Endodermal cell (in vitro differentiated cells): ENCODE results near the gene HSF2. TPM values are rescaled to one million over a fixed set of nuclear protein-coding genes. Genes with fewer than 3 reads are reported as not detected.

Source experiments
- DNase-seq: peaks from one replicate; pipeline ENCODE4 v3.0.0-alpha.2; 2017
- H3K27ac ChIP-seq: 2 replicates; pipeline ENCODE4 v1.5.1; 2013; ENCODE audit warnings: mild to moderate bottlenecking, low read depth, low read length, moderate library complexity
- H3K27me3 ChIP-seq: 2 replicates; pipeline ENCODE4 v1.6.1; 2013; ENCODE audit warnings: mild to moderate bottlenecking, low read length, moderate library complexity; ENCODE audit not compliant: insufficient read depth, control insufficient read depth, poor library complexity, severe bottlenecking
- H3K36me3 ChIP-seq: 2 replicates; pipeline ENCODE4 v1.7.0; 2013; ENCODE audit warnings: mild to moderate bottlenecking, low read length, moderate library complexity; ENCODE audit not compliant: control insufficient read depth, insufficient read depth
- H3K4me1 ChIP-seq: one replicate; pipeline ENCODE4 v1.7.0; 2013; ENCODE audit warnings: low read length; ENCODE audit not compliant: control insufficient read depth, insufficient read depth
- H3K4me3 ChIP-seq: 2 replicates; pipeline ENCODE4 v1.5.1; 2013; ENCODE audit warnings: mild to moderate bottlenecking, low read length, moderate library complexity
- H3K9ac ChIP-seq: 2 replicates; pipeline ENCODE4 v1.6.1; 2013; ENCODE audit warnings: mild to moderate bottlenecking, low read length, moderate library complexity; ENCODE audit not compliant: poor library complexity, severe bottlenecking; ENCODE audit errors: extremely low read depth
- H3K9me3 ChIP-seq: 2 replicates; pipeline ENCODE4 v1.6.1; 2013; ENCODE audit warnings: mild to moderate bottlenecking, low read length, moderate library complexity; ENCODE audit not compliant: control insufficient read depth
- H3K27ac Mint-ChIP-seq: 2 replicates; pipeline ENCODE4 v1.8.0; 2020; ENCODE audit warnings: mixed read lengths
- H3K27me3 Mint-ChIP-seq: 2 replicates; pipeline ENCODE4 v1.8.0; 2021; ENCODE audit warnings: mild to moderate bottlenecking, mixed read lengths; ENCODE audit not compliant: insufficient read depth
- H3K36me3 Mint-ChIP-seq: 2 replicates; pipeline ENCODE4 v1.8.0; 2020; ENCODE audit warnings: low read depth, mixed read lengths
- H3K4me1 Mint-ChIP-seq: 2 replicates; pipeline ENCODE4 v1.8.0; 2020; ENCODE audit warnings: mixed read lengths
- H3K4me3 Mint-ChIP-seq: 2 replicates; pipeline ENCODE4 v1.8.0; 2020; ENCODE audit warnings: mild to moderate bottlenecking, moderate library complexity, mixed read lengths
- H3K9me3 Mint-ChIP-seq: 2 replicates; pipeline ENCODE4 v1.8.0; 2020; ENCODE audit warnings: mild to moderate bottlenecking, mixed read lengths
- CTCF ChIP-seq: fragments of 200-600 bp; sonication (generic); conservative IDR thresholded peaks from 2 replicates; pipeline ENCODE4 v1.5.0; 2021; ENCODE audit warnings: antibody characterized with exemption, mild to moderate bottlenecking
- whole genome bisulfite sequencing, 2 experiments: methylation state at CpG; one replicate each; pipeline versions ENCODE4 v1.1.5 to v1.1.7; 2013; ENCODE audit warnings: missing lambda C conversion rate in 2 of 2, mixed read lengths in 1 of 2; ENCODE audit not compliant: insufficient coverage in 1 of 2, insufficient read length in 1 of 2; 5-methylcytosine and 5-hydroxymethylcytosine counted together
- total RNA-seq, 2 donors: library from RNA; stranded (reverse); fragmentation: NEBNext Ultra II Directional in 1 of 2; extraction: Animal tissue kit (Norgen Biotek cat#: 25700) in 1 of 2; gene quantifications; 2 replicates in 1 of 2; 3 replicates in 1 of 2; pipeline ENCODE4 v1.2.1, GENCODE V29; 2021

HSF2 gene
- total RNA-seq, 2 donors from 2014 or later, result 21.0 to 34.2 TPM

DNA sequence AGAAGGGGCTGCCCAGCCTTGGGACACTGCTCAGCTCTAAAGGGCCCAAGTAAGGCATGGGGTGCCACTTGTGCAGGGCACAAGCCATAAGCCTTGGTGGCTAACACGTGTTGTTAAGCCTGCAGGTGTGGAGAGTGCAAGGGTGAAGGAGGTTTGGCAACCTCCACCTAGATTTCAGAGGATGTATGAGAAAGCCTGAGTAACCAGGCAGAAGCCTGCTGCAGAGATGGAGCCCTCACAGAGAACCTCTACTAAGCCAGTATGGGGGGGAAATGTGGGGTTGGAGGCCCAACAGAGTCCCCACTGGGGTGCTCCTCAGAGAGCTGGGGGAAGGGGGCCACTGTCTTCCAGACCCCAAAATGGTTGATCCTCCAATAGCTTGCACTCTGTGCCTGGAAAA, 39.5 kb downstream of the HSF2 start:
- no peak for DNase-seq
- H3K9ac ChIP-seq, result no peak overlapping the region
- no peak for TF ChIP-seq CTCF
- peaks cover 82% of the 10 kb centered on the region for H3K36me3 ChIP-seq
- Mint-ChIP-seq H3K9me3 (peaks cover 35% of the 10 kb centered on the region), H3K27ac (no peak overlapping the region), H3K4me3 (no peak overlapping the region), H3K27me3 (no peaks in the 10 kb centered on the region), H3K4me1 (no peaks in the 10 kb centered on the region), H3K36me3 (peaks cover 79% of the 10 kb centered on the region)
- H3K27me3 ChIP-seq, result no peaks in the 10 kb centered on the region
- H3K9me3 ChIP-seq, result peaks cover 44% of the 10 kb centered on the region
- H3K4me1 ChIP-seq, result no peaks in the 10 kb centered on the region
- 97% methylated on average over 1 of the region's 1 CpG; no CpG with 5 or more reads in 1 of the 2 experiments for WGBS, 2 experiments
- no peak overlapping the region for H3K4me3 ChIP-seq
- H3K27ac ChIP-seq, result no peak overlapping the region

- Histone ChIP-seq H3K27me3 (no peaks in the 10 kb centered on the region), H3K27ac (no peak overlapping the region), H3K36me3 (peaks cover 90% of the 10 kb centered on the region), H3K9ac (no peak overlapping the region), H3K4me3 (no peak overlapping the region), H3K4me1 (no peaks in the 10 kb centered on the region), H3K9me3 (peaks cover 14% of the 10 kb centered on the region)
- Mint-ChIP-seq H3K27me3 (no peaks in the 10 kb centered on the region), H3K4me3 (no peak overlapping the region), H3K27ac (no peak overlapping the region), H3K4me1 (no peaks in the 10 kb centered on the region), H3K9me3 (peaks cover 10% of the 10 kb centered on the region), H3K36me3 (peaks cover 57% of the 10 kb centered on the region)
- no peak for TF ChIP-seq CTCF
- 100% methylated on average over 1 of the region's 1 CpG; no CpG with 5 or more reads in 1 of the 2 experiments for WGBS, 2 experiments
- DNase-seq, result no peak
These were observed 45.8 kb downstream of the HSF2 start for GRCh38 chr6:122445274-122445673.

DNA sequence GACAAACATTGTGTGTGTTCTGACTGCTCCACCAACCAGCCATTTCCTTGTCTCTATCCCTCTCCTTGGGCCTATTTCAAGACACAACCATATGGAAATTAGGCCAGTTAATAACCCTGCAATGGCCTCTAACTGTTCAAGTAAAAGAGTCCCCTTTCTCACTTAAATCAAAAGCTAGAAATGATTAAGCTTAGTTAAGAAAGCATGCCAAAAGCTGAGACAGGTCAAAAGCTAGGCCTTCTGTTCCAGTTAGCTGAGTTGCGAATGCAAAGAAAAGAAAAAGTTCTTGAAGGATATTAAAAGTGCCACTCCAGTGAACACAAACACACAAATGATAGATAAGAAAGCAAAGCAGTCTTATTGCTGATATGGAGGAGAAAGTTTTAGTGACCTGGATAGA, 49.6 kb downstream of the HSF2 start:
- H3K9me3 Mint-ChIP-seq, result no peaks in the 10 kb centered on the region
- no peak overlapping the region for H3K27ac ChIP-seq
- no peak overlapping the region for H3K9ac ChIP-seq
- no peak for TF ChIP-seq CTCF
- H3K27me3 Mint-ChIP-seq, result no peaks in the 10 kb centered on the region
- H3K36me3 Mint-ChIP-seq, result peaks cover 57% of the 10 kb centered on the region
- H3K4me1 Mint-ChIP-seq, result no peaks in the 10 kb centered on the region
- H3K4me1 ChIP-seq, result no peaks in the 10 kb centered on the region
- no peak overlapping the region for H3K4me3 ChIP-seq
- no peaks in the 10 kb centered on the region for H3K9me3 ChIP-seq
- WGBS, 2 experiments, result 100% methylated on average over 1 of the region's 1 CpG; no CpG with 5 or more reads in 1 of the 2 experiments
- DNase-seq, result no peak
- H3K27me3 ChIP-seq, result no peaks in the 10 kb centered on the region
- no peak overlapping the region for H3K27ac Mint-ChIP-seq
- peaks cover 97% of the 10 kb centered on the region for H3K36me3 ChIP-seq
- H3K4me3 Mint-ChIP-seq, result no peak overlapping the region
